ENCODE measurements around the gene ARL16. TPM values are rescaled to one million over a fixed set of nuclear protein-coding genes. Genes with fewer than 3 reads are reported as not detected.
A peak's percentile ranks its signal among the peaks of the same experiment; 100 is the strongest.

Gene ARL16
- total RNA-seq, 2 experiments from 2014 or later: 13.8 to 14.1 TPM

- Mint-ChIP-seq H3K27me3 (ENCODE audit: low read depth) (no peaks in the 10 kb centered on the region), H3K27ac (no peak overlapping the region), H3K4me3 (no peak overlapping the region), H3K9me3 (no peaks in the 10 kb centered on the region), H3K36me3 (ENCODE audit: low read depth) (peaks cover 1% of the 10 kb centered on the region), H3K4me1 (ENCODE audit: low read depth) (peaks cover 20% of the 10 kb centered on the region)
- intact Hi-C loops (cut with micrococcal nuclease): no loop called here
- DNase-seq: no peak
- CTCF ChIA-PET: no interaction called here
Observed at GRCh38 chr17:81638683-81639082, 44.9 kb downstream of the ARL16 start.

GRCh38 chr17:81636505-81637288 is 46.9 kb downstream of the ARL16 start, which contains the start of the genes NPLOC4 and TSPAN10:
Gene NPLOC4, minus strand, starts transcription at chr17:81637112. Its CDS starts 182 bp downstream, at chr17:81636930.
Gene TSPAN10, plus strand, starts transcription at chr17:81637196. Its CDS starts 5,217 bp downstream, at chr17:81642413.
- peak; percentile 85 for DNase-seq
- intact Hi-C loops (cut with micrococcal nuclease): loop anchor here (2.0 kb wide), 1 partner anchor 30 kb away; the partner anchor contains the start of genes CCDC137 and OXLD1
- H3K27ac Mint-ChIP-seq: peak within 1 kb of the TSS; percentile 79
- CTCF ChIA-PET: no interaction called here
- peaks cover 3% of the 10 kb centered on the region for H3K36me3 Mint-ChIP-seq (ENCODE audit: low read depth)
- H3K4me1 Mint-ChIP-seq (ENCODE audit: low read depth): peaks cover 26% of the 10 kb centered on the region
- H3K9me3 Mint-ChIP-seq: no peaks in the 10 kb centered on the region
- peak within 1 kb of the TSS; percentile 93 for H3K4me3 Mint-ChIP-seq
- no peaks in the 10 kb centered on the region for H3K27me3 Mint-ChIP-seq (ENCODE audit: low read depth)

- Mint-ChIP-seq H3K27ac (peak overlapping the region; percentile 79), H3K27me3 (ENCODE audit: low read depth) (no peaks in the 10 kb centered on the region), H3K4me3 (peak overlapping the region; percentile 93), H3K9me3 (no peaks in the 10 kb centered on the region), H3K4me1 (ENCODE audit: low read depth) (peaks cover 29% of the 10 kb centered on the region), H3K36me3 (ENCODE audit: low read depth) (peaks cover 4% of the 10 kb centered on the region)
- intact Hi-C loops (cut with micrococcal nuclease): loop anchor here (2.0 kb wide), 1 partner anchor 31 kb away; the partner anchor contains the start of genes CCDC137 and OXLD1
- CTCF ChIA-PET: no interaction called here
- no peak for DNase-seq
Observed at GRCh38 chr17:81635973-81636504, 47.6 kb downstream of the ARL16 start.

GRCh38 chr17:81635431-81635830 is 48.2 kb downstream of the ARL16 start:
- CTCF ChIA-PET: no interaction called here
- no peaks in the 10 kb centered on the region for H3K27me3 Mint-ChIP-seq (ENCODE audit: low read depth)
- H3K4me1 Mint-ChIP-seq (ENCODE audit: low read depth): peaks cover 29% of the 10 kb centered on the region
- H3K4me3 Mint-ChIP-seq: peak overlapping the region; percentile 93
- H3K9me3 Mint-ChIP-seq: no peaks in the 10 kb centered on the region
- peaks cover 6% of the 10 kb centered on the region for H3K36me3 Mint-ChIP-seq (ENCODE audit: low read depth)
- peak overlapping the region; percentile 30 for H3K27ac Mint-ChIP-seq
- no peak for DNase-seq
- intact Hi-C loops (cut with micrococcal nuclease): no loop called here

- Mint-ChIP-seq H3K4me1 (ENCODE audit: low read depth) (peaks cover 27% of the 10 kb centered on the region), H3K27me3 (ENCODE audit: low read depth) (no peaks in the 10 kb centered on the region), H3K36me3 (ENCODE audit: low read depth) (peaks cover 34% of the 10 kb centered on the region), H3K27ac (no peak overlapping the region), H3K4me3 (no peak overlapping the region), H3K9me3 (no peaks in the 10 kb centered on the region)
- intact Hi-C loops (cut with micrococcal nuclease): no loop called here
- DNase-seq: no peak
- CTCF ChIA-PET: interaction anchor here (3.0 kb wide), 1 partner anchor 30 kb away, joined by 12 read pairs; no protein-coding TSS in a partner anchor
Observed at GRCh38 chr17:81631482-81631881, 52.1 kb downstream of the ARL16 start.

Small RNA genes within 50 kb of the gene (microRNA-seq; reads per million reads assigned to microRNA genes)
- 3.3 reads per million for gene MIR6786 (ENCODE audit: borderline microRNAs expressed, borderline replicate concordance)

Other genes with a start within 250 kb of the ARL16 start
- gene ACTG1, start 171.0 kb downstream of the ARL16 start, total RNA-seq: 1,000 to 10,000 TPM; 2,881 to 2,925 TPM
- not detected for gene FSCN2, start 155.4 kb downstream of the ARL16 start, total RNA-seq
- gene FAAP100, start 131.4 kb downstream of the ARL16 start, total RNA-seq: 10 to 100 TPM; 25.3 to 27.1 TPM
- 10 to 100 TPM; 67.0 to 68.6 TPM for gene NPLOC4, start 46.7 kb downstream of the ARL16 start, total RNA-seq
- under 1 TPM in 1 of 2 experiments, not detected in 1; 0.12 TPM for gene TSPAN10, start 46.6 kb downstream of the ARL16 start, total RNA-seq
- under 1 TPM; 0.83 to 0.89 TPM for gene PDE6G, start 27.3 kb downstream of the ARL16 start, total RNA-seq
- 10 to 100 TPM; 41.9 to 44.1 TPM for gene OXLD1, start 17.2 kb downstream of the ARL16 start, total RNA-seq
- gene CCDC137, start 17.1 kb downstream of the ARL16 start, total RNA-seq: 10 to 100 TPM; 30.8 to 32.3 TPM
- 100 to 1,000 TPM in 1 of 2 experiments, 10 to 100 TPM in 1; 87.1 to 109 TPM for gene HGS, start 214 bp upstream of the ARL16 start, total RNA-seq
- gene MRPL12, start 19.6 kb upstream of the ARL16 start, total RNA-seq: 100 to 1,000 TPM in 1 of 2 experiments, 10 to 100 TPM in 1; 97.7 to 102 TPM
- 10 to 100 TPM; 16.9 to 18.0 TPM for gene SLC25A10, start 28.5 kb upstream of the ARL16 start, total RNA-seq
- not detected for gene GCGR, start 120.4 kb upstream of the ARL16 start, total RNA-seq
- gene MCRIP1, start 149.5 kb upstream of the ARL16 start, total RNA-seq: 10 to 100 TPM; 53.7 to 55.6 TPM
- gene PPP1R27, start 151.3 kb upstream of the ARL16 start, total RNA-seq: not detected
- gene P4HB, start 176.7 kb upstream of the ARL16 start, total RNA-seq: 100 to 1,000 TPM; 273 to 276 TPM
- gene ARHGDIA, start 187.5 kb upstream of the ARL16 start, total RNA-seq: 100 to 1,000 TPM; 355 to 389 TPM
- 100 to 1,000 TPM; 213 to 217 TPM for gene ALYREF, start 207.8 kb upstream of the ARL16 start, total RNA-seq
- gene ANAPC11, start 207.9 kb upstream of the ARL16 start, total RNA-seq: 100 to 1,000 TPM; 171 to 182 TPM
- gene NPB, start 218.4 kb upstream of the ARL16 start, total RNA-seq: under 1 TPM; 0.12 to 0.19 TPM
- gene PCYT2, start 227.6 kb upstream of the ARL16 start, total RNA-seq: 10 to 100 TPM; 15.9 to 16.6 TPM
- 10 to 100 TPM; 18.8 to 22.1 TPM for gene SIRT7, start 234.4 kb upstream of the ARL16 start, total RNA-seq
- gene MAFG, start 243.9 kb upstream of the ARL16 start, total RNA-seq: 10 to 100 TPM; 13.5 to 14.8 TPM